CD4-positive, CD25-positive, alpha-beta regulatory T cell (primary cell): ENCODE measurements around the gene SNX30. TPM values are rescaled to one million over a fixed set of nuclear protein-coding genes. Genes with fewer than 3 reads are reported as not detected.

ENCODE experiments used
- ATAC-seq, 2 donors: fragments of 150-1000 bp; cut with Tn5 transposase; one replicate each; pipeline ENCODE4 v1.10.0; 2021; ENCODE audit warnings: low read depth in 2 of 2, moderate number of reproducible peaks in 2 of 2, moderate library complexity in 1 of 2
- DNase-seq, 3 donors: peaks; one replicate each; pipeline versions ENCODE4 v3.0.0 to v3.0.0-alpha.2; 2012 to 2022; ENCODE audit warnings: mixed read lengths in 1 of 3
- H3K27ac ChIP-seq: one replicate; pipeline ENCODE4 v1.7.0; 2013; ENCODE audit warnings: mild to moderate bottlenecking, low read length; ENCODE audit not compliant: insufficient read depth, poor library complexity, severe bottlenecking
- H3K27me3 ChIP-seq: one replicate; pipeline ENCODE4 v1.7.0; 2013; ENCODE audit warnings: low read length; ENCODE audit not compliant: control insufficient read depth, insufficient read depth
- H3K36me3 ChIP-seq: one replicate; pipeline ENCODE4 v1.7.0; 2013; ENCODE audit warnings: mild to moderate bottlenecking, low read length, moderate library complexity; ENCODE audit not compliant: control insufficient read depth, insufficient read depth
- H3K4me1 ChIP-seq: 2 replicates; pipeline ENCODE4 v1.7.0; 2013; ENCODE audit warnings: mild to moderate bottlenecking, low read length; ENCODE audit not compliant: insufficient read depth, control insufficient read depth, poor library complexity, severe bottlenecking
- H3K4me3 ChIP-seq: one replicate; pipeline ENCODE4 v1.7.0; 2013; ENCODE audit warnings: low read depth, mild to moderate bottlenecking, low read length, moderate library complexity
- H3K9me3 ChIP-seq, 2 experiments: 1 replicate in 1 of 2; 2 replicates in 1 of 2; pipeline ENCODE4 v1.7.0; 2013; ENCODE audit warnings: low read length in 2 of 2, mild to moderate bottlenecking in 1 of 2, moderate library complexity in 1 of 2; ENCODE audit not compliant: control insufficient read depth in 2 of 2
- H3K27ac Mint-ChIP-seq, 3 donors: one replicate each; pipeline ENCODE4 v1.8.0; 2020 to 2022; ENCODE audit warnings: mild to moderate bottlenecking in 3 of 3, mixed read lengths in 3 of 3, moderate library complexity in 2 of 3
- H3K27me3 Mint-ChIP-seq: one replicate; pipeline ENCODE4 v1.8.0; 2022; ENCODE audit warnings: mild to moderate bottlenecking, mixed read lengths
- H3K36me3 Mint-ChIP-seq: one replicate; pipeline ENCODE4 v1.8.0; 2020; ENCODE audit warnings: mixed read lengths
- H3K4me1 Mint-ChIP-seq, 4 donors: one replicate each; pipeline ENCODE4 v1.8.0; 2020 to 2022; ENCODE audit warnings: mixed read lengths in 4 of 4, mild to moderate bottlenecking in 1 of 4
- H3K4me3 Mint-ChIP-seq, 4 donors: one replicate each; pipeline ENCODE4 v1.8.0; 2020 to 2022; ENCODE audit warnings: mild to moderate bottlenecking in 4 of 4, mixed read lengths in 4 of 4, moderate library complexity in 3 of 4
- H3K9me3 Mint-ChIP-seq, 7 donors: one replicate each; pipeline ENCODE4 v1.8.0; 2020 to 2022; ENCODE audit warnings: mixed read lengths in 7 of 7, mild to moderate bottlenecking in 3 of 7, moderate library complexity in 2 of 7
- polyA plus RNA-seq, 4 donors: library from polyadenylated mRNA; unstranded; fragments of 300-500 nt; fragmentation: Illumina TruSeq; gene quantifications; one replicate each; pipeline ENCODE4 v1.2.3, GENCODE V29; 2021
- total RNA-seq: library from RNA; stranded (reverse); gene quantifications from one replicate; pipeline ENCODE4 v1.2.3, GENCODE V29; 2022

SNX30 gene
- total and polyA plus RNA-seq, 5 donors from 2014 or later, result 1.5 to 12.3 (median 2.0) TPM

- no peak overlapping the region for H3K4me3 Mint-ChIP-seq
- no peaks in the 10 kb centered on the region for H3K4me1 ChIP-seq
- H3K4me1 Mint-ChIP-seq, result peaks cover 0 to 12% (median 6%) of the 10 kb centered on the region in 4 donors
- no peak overlapping the region for H3K27ac ChIP-seq
- H3K9me3 Mint-ChIP-seq, result no peaks in the 10 kb centered on the region
- H3K27me3 Mint-ChIP-seq, result no peaks in the 10 kb centered on the region
- DNase-seq (no peak), ATAC-seq (no peak)
- no peak overlapping the region for H3K4me3 ChIP-seq
- peaks cover 20% of the 10 kb centered on the region for H3K36me3 ChIP-seq
- H3K27ac Mint-ChIP-seq, result peak overlapping the region in 1 of 3 donors; percentile 87
- no peaks in the 10 kb centered on the region for H3K27me3 ChIP-seq
- H3K9me3 ChIP-seq, result no peaks in the 10 kb centered on the region
- H3K36me3 Mint-ChIP-seq, result peaks cover 36% of the 10 kb centered on the region
Measured at GRCh38 chr9:112854657-112855056, 104.1 kb downstream of the SNX30 start.

- Mint-ChIP-seq H3K36me3 (peaks cover 41% of the 10 kb centered on the region), H3K4me1 (peaks cover 0 to 14% (median 6%) of the 10 kb centered on the region in 4 donors)
Measured at GRCh38 chr9:112856200-112856599, 105.6 kb downstream of the SNX30 start.

GRCh38 chr9:112856843-112857242, 106.3 kb downstream of the SNX30 start:
- no peak for ATAC-seq
- no peak overlapping the region for H3K27ac Mint-ChIP-seq
- H3K27ac ChIP-seq, result no peak overlapping the region

More at GRCh38 chr9:112856200-112856599, 105.6 kb downstream of the SNX30 start:
- H3K4me1 ChIP-seq, result no peaks in the 10 kb centered on the region
- Mint-ChIP-seq H3K27me3 (no peaks in the 10 kb centered on the region), H3K9me3 (no peaks in the 10 kb centered on the region), H3K27ac (no peak overlapping the region), H3K4me3 (no peak overlapping the region)
- no peak overlapping the region for H3K27ac ChIP-seq
- DNase-seq (no peak), ATAC-seq (no peak)
- H3K4me3 ChIP-seq, result no peak overlapping the region
- no peaks in the 10 kb centered on the region for H3K27me3 ChIP-seq
- H3K36me3 ChIP-seq, result peaks cover 13% of the 10 kb centered on the region
- no peaks in the 10 kb centered on the region for H3K9me3 ChIP-seq

GRCh38 chr9:112858005-112858404, 107.4 kb downstream of the SNX30 start:
- Mint-ChIP-seq H3K4me1 (peaks cover 0 to 16% (median 6%) of the 10 kb centered on the region in 4 donors), H3K4me3 (no peak overlapping the region), H3K27me3 (no peaks in the 10 kb centered on the region), H3K27ac (no peak overlapping the region), H3K9me3 (no peaks in the 10 kb centered on the region), H3K36me3 (peaks cover 35% of the 10 kb centered on the region)
- Histone ChIP-seq H3K4me1 (no peaks in the 10 kb centered on the region), H3K36me3 (no peaks in the 10 kb centered on the region), H3K9me3 (no peaks in the 10 kb centered on the region), H3K27ac (no peak overlapping the region), H3K27me3 (no peaks in the 10 kb centered on the region), H3K4me3 (no peak overlapping the region)
- ATAC-seq (no peak), DNase-seq (no peak)

More at GRCh38 chr9:112856843-112857242, 106.3 kb downstream of the SNX30 start:
- no peaks in the 10 kb centered on the region for H3K27me3 ChIP-seq
- no peak overlapping the region for H3K4me3 ChIP-seq
- no peaks in the 10 kb centered on the region for H3K4me1 ChIP-seq
- H3K9me3 Mint-ChIP-seq, result no peaks in the 10 kb centered on the region
- H3K27me3 Mint-ChIP-seq, result no peaks in the 10 kb centered on the region
- no peak overlapping the region for H3K4me3 Mint-ChIP-seq
- H3K4me1 Mint-ChIP-seq, result peaks cover 0 to 14% (median 6%) of the 10 kb centered on the region in 4 donors
- H3K9me3 ChIP-seq, result no peaks in the 10 kb centered on the region
- peaks cover 35% of the 10 kb centered on the region for H3K36me3 Mint-ChIP-seq
- peaks cover 8% of the 10 kb centered on the region for H3K36me3 ChIP-seq
- DNase-seq, result no peak

- peaks cover 28% of the 10 kb centered on the region for H3K36me3 Mint-ChIP-seq
- no peak overlapping the region for H3K27ac ChIP-seq
Measured at GRCh38 chr9:112858625-112859147, 108.1 kb downstream of the SNX30 start.

GRCh38 chr9:112860451-112860850, 109.9 kb downstream of the SNX30 start:
- DNase-seq (no peak), ATAC-seq (no peak)
- no peak overlapping the region for H3K4me3 ChIP-seq
- Mint-ChIP-seq H3K27ac (peak overlapping the region in 1 of 3 donors; percentile 38), H3K4me3 (no peak overlapping the region), H3K27me3 (no peaks in the 10 kb centered on the region), H3K9me3 (no peaks in the 10 kb centered on the region), H3K4me1 (peaks cover 5 to 15% (median 6%) of the 10 kb centered on the region in 4 donors), H3K36me3 (peaks cover 24% of the 10 kb centered on the region)
- H3K9me3 ChIP-seq, result no peaks in the 10 kb centered on the region
- no peaks in the 10 kb centered on the region for H3K4me1 ChIP-seq
- peaks cover 6% of the 10 kb centered on the region for H3K36me3 ChIP-seq
- H3K27ac ChIP-seq, result no peak overlapping the region
- no peaks in the 10 kb centered on the region for H3K27me3 ChIP-seq

More at GRCh38 chr9:112858625-112859147, 108.1 kb downstream of the SNX30 start:
- Mint-ChIP-seq H3K27ac (peak overlapping the region in 1 of 3 donors; percentile 79), H3K27me3 (no peaks in the 10 kb centered on the region), H3K9me3 (no peaks in the 10 kb centered on the region), H3K4me3 (no peak overlapping the region), H3K4me1 (peaks cover 2 to 18% (median 6%) of the 10 kb centered on the region in 4 donors)
- H3K9me3 ChIP-seq, result no peaks in the 10 kb centered on the region
- ATAC-seq, result peak in 1 of 2 donors; percentile 31
- no peak for DNase-seq
- no peaks in the 10 kb centered on the region for H3K27me3 ChIP-seq
- no peak overlapping the region for H3K4me3 ChIP-seq
- H3K4me1 ChIP-seq, result no peaks in the 10 kb centered on the region
- H3K36me3 ChIP-seq, result no peaks in the 10 kb centered on the region

GRCh38 chr9:112861155-112861554, 110.6 kb downstream of the SNX30 start:
- Histone ChIP-seq H3K27ac (no peak overlapping the region), H3K36me3 (peaks cover 6% of the 10 kb centered on the region), H3K4me1 (no peaks in the 10 kb centered on the region), H3K27me3 (no peaks in the 10 kb centered on the region), H3K9me3 (no peaks in the 10 kb centered on the region), H3K4me3 (no peak overlapping the region)
- no peaks in the 10 kb centered on the region for H3K9me3 Mint-ChIP-seq
- ATAC-seq (no peak), DNase-seq (no peak)
- no peak overlapping the region for H3K4me3 Mint-ChIP-seq
- no peaks in the 10 kb centered on the region for H3K27me3 Mint-ChIP-seq
- peaks cover 5 to 18% (median 6%) of the 10 kb centered on the region in 4 donors for H3K4me1 Mint-ChIP-seq
- peaks cover 27% of the 10 kb centered on the region for H3K36me3 Mint-ChIP-seq
- no peak overlapping the region for H3K27ac Mint-ChIP-seq
